RWPE2 (cell line): Measurements from ENCODE around the gene ZFP62.

Experiments
- ATAC-seq: fragments of 200-7000 bp; cut with Tn5 transposase; 3 replicates; pipeline ENCODE4 v1.9.1; 2021; ENCODE audit warnings: low read depth
- DNase-seq: peaks from one replicate; pipeline ENCODE4 v3.0.0-alpha.2; 2020; ENCODE audit warnings: low spot score
- H3K27ac ChIP-seq: fragments of 450-650 bp; 2 replicates; pipeline ENCODE4 v1.5.1; 2017; ENCODE audit warnings: mild to moderate bottlenecking; ENCODE audit not compliant: poor library complexity, severe bottlenecking
- H3K27me3 ChIP-seq: fragments of 250-450 bp; sonication (Bioruptor Pico); 2 replicates; pipeline ENCODE4 v1.5.1; 2021; ENCODE audit warnings: mild to moderate bottlenecking, moderate library complexity; ENCODE audit not compliant: insufficient read depth, poor library complexity, severe bottlenecking
- H3K36me3 ChIP-seq: fragments of 250-450 bp; sonication (Bioruptor Pico); 2 replicates; pipeline ENCODE4 v1.5.1; 2020; ENCODE audit warnings: low read depth, mild to moderate bottlenecking, moderate library complexity
- H3K4me1 ChIP-seq: fragments of 250-450 bp; sonication (Bioruptor Pico); 2 replicates; pipeline ENCODE4 v1.5.1; 2021; ENCODE audit warnings: mild to moderate bottlenecking, moderate library complexity; ENCODE audit not compliant: insufficient read depth, poor library complexity, severe bottlenecking
- H3K4me3 ChIP-seq: fragments of 250-450 bp; sonication (Bioruptor Pico); 2 replicates; pipeline ENCODE4 v1.5.1; 2021; ENCODE audit warnings: mild to moderate bottlenecking, moderate library complexity; ENCODE audit not compliant: severe bottlenecking
- H3K9me3 ChIP-seq: fragments of 250-450 bp; sonication (Bioruptor Pico); 2 replicates; pipeline ENCODE4 v1.5.1; 2021; ENCODE audit warnings: mild to moderate bottlenecking, moderate library complexity; ENCODE audit not compliant: severe bottlenecking
- CTCF ChIP-seq: fragments of 450-650 bp; IDR thresholded peaks from one replicate; pipeline ENCODE4 v1.5.1; 2017; ENCODE audit warnings: mild to moderate bottlenecking, moderate library complexity; ENCODE audit not compliant: poor library complexity, severe bottlenecking

The ZFP62 gene

GRCh38 chr5:180839935-180840334 lies 21.1 kb downstream of the ZFP62 start:
- DNase-seq (no peak), ATAC-seq (no peak)
- no peak overlapping the region for H3K27ac ChIP-seq
- H3K27me3 ChIP-seq = no peaks in the 10 kb centered on the region
- TF ChIP-seq CTCF = no peak
- H3K9me3 ChIP-seq = no peaks in the 10 kb centered on the region
- H3K4me3 ChIP-seq = no peak overlapping the region
- H3K36me3 ChIP-seq = peaks cover 3% of the 10 kb centered on the region; the same call in 1 of the 2 replicates
- H3K4me1 ChIP-seq = no peaks in the 10 kb centered on the region

- Histone ChIP-seq H3K4me1 (no peaks in the 10 kb centered on the region), H3K36me3 (peaks cover 3% of the 10 kb centered on the region; the same call in 1 of the 2 replicates), H3K27ac (no peak overlapping the region), H3K4me3 (no peak overlapping the region), H3K27me3 (no peaks in the 10 kb centered on the region), H3K9me3 (no peaks in the 10 kb centered on the region)
- TF ChIP-seq CTCF = no peak
- ATAC-seq (no peak), DNase-seq (no peak)
Observed at GRCh38 chr5:180839227-180839626, 21.8 kb downstream of the ZFP62 start.

GRCh38 chr5:180837478-180837877 lies 23.6 kb downstream of the ZFP62 start:
- Histone ChIP-seq H3K27ac (no peak overlapping the region), H3K36me3 (peaks cover 3% of the 10 kb centered on the region; the same call in 1 of the 2 replicates), H3K27me3 (no peaks in the 10 kb centered on the region), H3K9me3 (no peaks in the 10 kb centered on the region), H3K4me1 (peaks cover 2% of the 10 kb centered on the region), H3K4me3 (no peak overlapping the region)
- ATAC-seq (no peak), DNase-seq (no peak)
- TF ChIP-seq CTCF = no peak

- peaks cover 6% of the 10 kb centered on the region for H3K9me3 ChIP-seq
- no peak overlapping the region for H3K4me3 ChIP-seq
- ATAC-seq (no peak), DNase-seq (no peak)
- peaks cover 5% of the 10 kb centered on the region for H3K4me1 ChIP-seq
- H3K27ac ChIP-seq = peak overlapping the region; percentile 67
- TF ChIP-seq CTCF = no peak
- H3K27me3 ChIP-seq = no peaks in the 10 kb centered on the region
- H3K36me3 ChIP-seq = peaks cover 14% of the 10 kb centered on the region
Observed at GRCh38 chr5:180832638-180833068, 28.4 kb downstream of the ZFP62 start.
